ENCODE results near the gene ARHGAP26.

Gene ARHGAP26

GRCh38 chr5:143130613-143131305, 360.6 kb downstream of the ARHGAP26 start:
- DNase-seq = no peak

DNA sequence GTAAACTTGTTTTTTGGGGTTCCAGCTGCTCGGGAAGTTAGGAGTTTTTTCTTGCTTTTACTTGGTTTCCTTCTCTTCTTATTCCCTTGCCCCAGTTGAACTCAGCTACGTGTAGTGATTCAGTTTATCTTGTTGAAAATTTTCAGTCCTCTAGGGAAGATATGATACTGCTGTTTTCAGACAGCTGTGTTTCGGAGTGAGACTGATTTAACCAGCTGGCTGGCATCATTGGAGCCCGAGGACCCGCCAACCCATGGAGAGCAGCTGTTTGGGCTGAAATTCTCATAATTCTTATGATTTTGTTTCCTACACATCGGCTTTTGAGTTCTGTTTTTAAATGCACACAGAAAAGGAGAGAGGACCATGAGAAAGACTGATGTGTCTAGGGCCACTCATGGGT, 361.8 kb downstream of the ARHGAP26 start:
- no peak for DNase-seq

GRCh38 chr5:143132739-143133138, 362.6 kb downstream of the ARHGAP26 start:
- no peak for DNase-seq

DNA sequence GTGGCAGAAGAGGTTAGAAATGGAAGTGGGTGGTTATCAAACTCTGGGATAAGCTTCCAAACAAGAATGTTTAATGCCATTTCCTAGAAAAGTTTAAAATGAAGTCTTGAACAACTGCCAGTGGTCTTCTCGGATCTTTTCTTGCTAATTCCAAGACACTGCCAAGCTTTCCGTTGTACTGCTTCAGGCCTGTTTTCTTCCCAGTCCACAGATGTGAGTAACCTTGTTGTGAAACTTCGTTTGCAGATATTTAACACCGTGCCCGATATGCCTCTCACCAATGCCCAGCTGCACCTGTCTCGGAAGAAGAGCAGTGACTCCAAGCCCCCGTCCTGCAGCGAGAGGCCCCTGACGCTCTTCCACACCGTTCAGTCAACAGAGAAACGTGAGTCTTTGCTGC, 363.5 kb downstream of the ARHGAP26 start:
- no peak for DNase-seq

- no peak for DNase-seq
These were observed 364.1 kb downstream of the ARHGAP26 start for GRCh38 chr5:143134269-143134668.

- no peak for DNase-seq
These were observed 364.7 kb downstream of the ARHGAP26 start for GRCh38 chr5:143134900-143135299.

DNA sequence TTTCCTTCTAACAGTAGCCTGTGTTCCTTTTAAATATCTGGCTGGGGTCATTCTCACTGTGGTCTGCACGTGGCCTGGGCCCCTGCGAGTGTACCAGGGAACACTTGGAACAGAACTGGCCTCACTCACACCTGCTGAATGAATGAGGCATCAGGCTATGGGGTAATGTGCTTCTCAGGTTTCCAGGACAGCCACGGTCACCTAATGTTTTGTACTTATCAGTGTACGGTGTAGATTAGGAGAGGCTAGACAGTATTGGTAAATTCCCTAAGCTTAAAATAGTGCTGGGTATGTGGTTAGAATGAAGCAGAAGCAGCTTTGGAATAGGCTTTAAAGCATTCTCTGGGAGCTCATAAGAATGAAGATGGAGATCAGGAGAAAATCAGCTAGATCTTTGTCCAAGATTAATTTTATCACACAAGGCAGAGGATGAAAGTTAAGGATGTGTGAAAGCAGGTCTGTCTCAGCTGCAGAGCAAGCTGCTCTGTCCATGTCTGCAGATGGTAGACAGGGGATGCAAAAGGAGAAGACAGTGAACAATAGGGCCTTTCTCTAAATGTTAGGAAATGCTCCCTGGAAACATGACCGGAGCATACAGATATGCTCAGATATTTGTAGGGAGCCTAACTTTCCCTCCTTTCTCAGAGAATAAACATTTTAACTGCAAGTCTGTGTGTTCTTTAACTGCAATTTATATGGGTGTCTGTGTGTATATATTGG, 365.8 kb downstream of the ARHGAP26 start:
- no peak for DNase-seq

- no peak for DNase-seq
These were observed 368.7 kb downstream of the ARHGAP26 start for GRCh38 chr5:143138839-143139238.

DNA sequence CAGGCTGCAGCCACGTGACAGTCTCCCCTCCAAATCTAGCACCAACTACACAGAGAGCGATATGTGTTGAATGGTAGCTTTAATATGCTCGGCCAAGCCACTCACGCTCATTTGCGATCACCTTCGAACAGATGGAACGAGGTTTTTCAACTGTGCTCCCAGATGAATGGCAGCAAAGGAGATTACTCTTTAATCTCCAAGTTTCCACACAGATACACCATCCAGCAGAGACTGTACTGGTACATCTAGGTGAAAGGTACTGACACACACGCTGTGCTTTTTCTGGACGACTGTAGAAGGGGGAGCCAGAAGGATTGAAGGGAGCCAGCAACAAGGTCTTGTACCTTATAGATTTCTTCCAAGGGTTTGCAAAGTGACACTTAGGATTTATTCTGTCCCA, 369.4 kb downstream of the ARHGAP26 start:
- no peak for DNase-seq

- no peak for DNase-seq
These were observed 370.5 kb downstream of the ARHGAP26 start for GRCh38 chr5:143140492-143141203.

GRCh38 chr5:143141652-143142051, 371.5 kb downstream of the ARHGAP26 start:
- DNase-seq = no peak

DNA sequence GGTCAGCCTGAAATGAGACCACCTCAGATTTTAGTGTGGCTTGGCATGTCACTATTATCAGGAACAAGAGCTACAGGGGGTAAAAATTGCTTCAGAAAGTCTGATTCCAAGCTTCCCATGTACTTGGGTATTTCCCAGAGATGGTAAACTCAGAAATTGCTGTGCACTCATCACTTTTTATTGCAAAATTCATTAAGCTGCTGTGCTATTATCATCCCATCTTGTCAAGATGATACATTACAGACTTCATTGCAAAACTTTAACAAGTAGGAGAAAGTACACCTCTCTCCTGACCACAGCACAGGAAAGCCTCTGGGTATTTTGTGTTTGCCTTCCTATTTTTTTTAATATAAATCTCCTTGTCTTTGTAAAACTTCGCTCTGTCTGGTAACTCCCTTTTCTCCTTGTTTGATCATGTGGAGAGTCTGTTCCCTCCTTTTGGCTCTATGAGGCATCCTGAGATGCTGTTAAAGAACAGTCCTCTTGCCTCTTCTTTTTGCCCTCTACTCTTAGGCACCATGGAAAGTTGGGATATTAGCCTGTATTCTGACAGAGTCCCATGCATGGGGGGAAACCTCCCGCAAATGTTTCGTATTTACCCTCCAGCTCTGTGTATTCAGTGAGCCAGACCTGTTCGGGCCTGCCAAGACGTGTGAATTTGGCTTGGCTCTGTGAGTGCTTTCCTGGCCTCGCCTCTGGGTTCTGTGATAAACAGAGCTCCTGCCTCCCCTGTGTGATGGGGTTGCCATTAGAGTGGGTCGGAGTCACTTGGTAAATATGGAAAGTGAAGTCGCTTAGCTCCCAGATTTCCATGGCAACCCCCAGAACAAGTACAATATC, 372.6 kb downstream of the ARHGAP26 start:
- DNase-seq = no peak

GRCh38 chr5:143143973-143144372, 373.8 kb downstream of the ARHGAP26 start:
- no peak for DNase-seq

- DNase-seq = no peak
These were observed 375.3 kb downstream of the ARHGAP26 start for GRCh38 chr5:143145243-143146160.

GRCh38 chr5:143146161-143146560, 376.0 kb downstream of the ARHGAP26 start:
- DNase-seq = no peak

- no peak for DNase-seq
These were observed 377.2 kb downstream of the ARHGAP26 start for GRCh38 chr5:143147383-143147782.

DNA sequence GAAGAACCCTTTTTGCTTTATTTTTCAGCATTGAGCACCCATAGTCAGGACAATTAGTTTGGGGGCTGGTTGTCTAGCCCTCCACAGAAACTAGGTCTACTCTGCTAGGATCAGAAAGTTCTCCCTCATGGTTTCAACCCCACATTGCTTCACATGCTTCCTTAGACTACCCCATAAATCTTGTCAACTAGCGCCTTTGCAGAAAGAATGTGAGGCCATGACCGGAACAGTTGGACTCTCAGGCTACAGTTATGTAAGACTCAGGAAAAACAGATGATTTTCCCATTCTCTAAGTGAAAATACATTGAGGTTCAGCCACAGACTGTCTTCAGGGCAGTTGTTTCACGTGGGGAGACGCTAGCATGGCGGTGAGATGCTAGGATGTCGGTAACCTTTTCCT, 377.7 kb downstream of the ARHGAP26 start:
- no peak for DNase-seq

DNA sequence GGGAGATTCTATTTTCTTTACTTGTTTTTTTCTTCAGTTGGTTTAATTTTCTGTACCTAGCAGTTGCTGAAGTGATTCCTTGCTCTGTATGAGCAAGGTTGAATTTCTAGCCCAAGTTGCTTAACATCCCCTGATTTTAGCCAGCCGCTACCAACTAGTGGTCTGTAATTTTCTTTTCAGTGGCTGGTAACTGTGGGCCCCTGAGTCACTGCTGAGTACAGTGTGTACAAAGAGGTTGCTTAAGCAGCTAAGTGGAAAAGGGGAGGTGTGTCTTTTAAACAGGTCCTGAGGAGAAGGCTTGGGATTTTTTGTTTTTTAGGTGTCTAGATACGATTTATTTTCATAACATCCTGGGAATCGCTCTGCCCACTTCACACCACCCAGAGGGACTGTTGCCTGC, 378.6 kb downstream of the ARHGAP26 start:
- DNase-seq = no peak

GRCh38 chr5:143149759-143150158, 379.6 kb downstream of the ARHGAP26 start:
- no peak for DNase-seq

DNA sequence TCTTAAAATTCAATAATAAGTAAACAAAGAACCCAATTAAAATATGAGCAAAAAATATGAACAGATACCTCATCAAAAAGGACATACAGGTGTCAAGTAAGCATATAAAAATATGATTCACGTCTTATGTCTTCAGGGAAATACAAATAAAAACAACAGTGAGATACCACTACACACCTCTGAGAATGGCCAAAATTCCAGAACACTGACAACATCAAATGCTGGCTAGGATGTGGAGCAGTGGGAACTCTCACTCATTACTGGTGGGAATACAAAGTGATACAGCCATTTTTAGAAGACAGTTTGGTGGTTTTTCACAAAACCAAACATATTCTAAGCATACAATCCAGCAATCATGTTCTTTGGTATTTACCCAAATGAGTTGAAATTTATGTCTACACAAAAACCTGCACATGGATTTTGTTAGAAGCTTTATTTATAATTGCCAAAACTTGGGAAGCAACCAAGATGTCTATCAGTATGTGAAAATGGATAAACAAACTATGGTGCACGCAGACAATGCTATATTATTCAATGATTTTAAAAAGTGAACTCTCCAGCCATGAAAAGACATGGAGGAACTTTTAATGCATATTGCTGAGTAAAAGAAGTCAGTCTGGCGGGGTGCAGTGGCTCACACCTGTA, 381.0 kb downstream of the ARHGAP26 start:
- DNase-seq = no peak

DNA sequence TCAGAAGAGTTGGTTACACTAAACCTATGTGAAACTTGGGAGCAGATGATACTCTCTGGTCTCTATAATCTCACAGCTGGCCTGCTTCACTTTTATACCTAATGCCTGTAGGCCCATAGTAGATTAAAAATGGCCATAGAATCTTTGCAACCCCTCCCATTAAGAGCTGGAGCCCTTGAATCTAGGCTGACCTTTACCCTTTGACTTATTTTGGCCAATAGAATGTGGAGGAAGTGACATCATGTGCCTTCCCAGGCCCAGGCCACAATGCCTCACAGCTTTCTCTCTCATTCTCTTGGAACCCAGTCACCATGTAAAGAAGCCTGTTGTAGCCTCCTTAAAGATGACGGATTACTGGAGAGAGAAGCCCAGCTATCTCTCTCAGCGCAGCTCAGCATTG, 382.3 kb downstream of the ARHGAP26 start:
- DNase-seq = no peak
